Measurements from ENCODE around the gene NKX2-1. TPM values are rescaled to one million over a fixed set of nuclear protein-coding genes. Genes with fewer than 3 reads are reported as not detected.
A peak's percentile ranks its signal among the peaks of the same experiment; 100 is the strongest.
"Not testable (repeated sequence)": the region's sequence is repeated elsewhere in the genome, so short reads cannot be mapped to it uniquely, and the experiment has no call there.

Gene NKX2-1
- not detected for total RNA-seq
- long read RNA-seq: 0 reads

- Histone ChIP-seq H3K4me3 (peak within 1 kb of the TSS; percentile 55), H3K27ac (replicated peaks) (no peak within 1 kb of the TSS), H3K9me3 (replicated peaks) (no peaks in the 10 kb centered on the region), H3K27me3 (ENCODE audit: low read depth) (peaks cover 100% of the 10 kb centered on the region), H3K36me3 (no peaks in the 10 kb centered on the region), H3K4me1 (peaks cover 55% of the 10 kb centered on the region)
- intact Hi-C loops (cut with micrococcal nuclease): no loop called here
- DNase-seq: no peak
- TF ChIP-seq, protein P1, sequence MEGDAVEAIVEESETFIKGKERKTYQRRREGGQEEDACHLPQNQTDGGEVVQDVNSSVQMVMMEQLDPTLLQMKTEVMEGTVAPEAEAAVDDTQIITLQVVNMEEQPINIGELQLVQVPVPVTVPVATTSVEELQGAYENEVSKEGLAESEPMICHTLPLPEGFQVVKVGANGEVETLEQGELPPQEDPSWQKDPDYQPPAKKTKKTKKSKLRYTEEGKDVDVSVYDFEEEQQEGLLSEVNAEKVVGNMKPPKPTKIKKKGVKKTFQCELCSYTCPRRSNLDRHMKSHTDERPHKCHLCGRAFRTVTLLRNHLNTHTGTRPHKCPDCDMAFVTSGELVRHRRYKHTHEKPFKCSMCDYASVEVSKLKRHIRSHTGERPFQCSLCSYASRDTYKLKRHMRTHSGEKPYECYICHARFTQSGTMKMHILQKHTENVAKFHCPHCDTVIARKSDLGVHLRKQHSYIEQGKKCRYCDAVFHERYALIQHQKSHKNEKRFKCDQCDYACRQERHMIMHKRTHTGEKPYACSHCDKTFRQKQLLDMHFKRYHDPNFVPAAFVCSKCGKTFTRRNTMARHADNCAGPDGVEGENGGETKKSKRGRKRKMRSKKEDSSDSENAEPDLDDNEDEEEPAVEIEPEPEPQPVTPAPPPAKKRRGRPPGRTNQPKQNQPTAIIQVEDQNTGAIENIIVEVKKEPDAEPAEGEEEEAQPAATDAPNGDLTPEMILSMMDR (IDR thresholded peaks at IDR 0.05; ENCODE audit: borderline replicate concordance): no peak
Observed at GRCh38 chr14:36519431-36520321, at the start of gene NKX2-1. NKX2-1 (minus strand) TSS chr14:36520232; CDS start chr14:36520129, 103 bp downstream.

DNA sequence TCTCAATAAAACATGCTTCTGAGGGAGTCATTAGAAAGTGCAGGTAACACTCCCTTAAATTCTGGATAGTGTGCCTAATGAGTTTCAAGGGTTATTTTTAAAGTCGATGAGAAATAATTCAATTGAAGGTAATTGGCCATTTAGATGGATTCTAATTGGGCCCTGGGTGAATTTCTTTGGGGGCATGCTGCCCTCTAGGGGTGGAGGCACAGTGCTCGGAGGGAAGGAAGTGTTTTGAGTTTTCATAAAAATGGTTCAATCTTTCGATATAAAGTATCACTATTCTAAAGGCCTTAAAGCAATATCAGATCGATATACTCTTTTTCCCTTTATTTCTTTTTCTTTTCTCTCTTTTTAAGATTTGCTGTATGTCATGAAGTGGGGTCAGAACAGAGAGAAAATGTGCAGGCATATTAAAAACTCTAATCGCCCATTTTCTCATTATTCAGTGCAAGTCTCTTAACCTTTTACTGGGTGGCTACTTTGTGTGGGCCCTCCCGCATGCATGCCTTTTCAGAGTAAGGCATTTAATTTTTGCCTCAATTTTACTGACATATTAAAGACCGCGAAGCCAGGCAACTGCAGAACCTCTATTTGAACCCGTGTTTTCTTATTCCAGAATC, 36.9 kb upstream of the NKX2-1 start:
- Histone ChIP-seq H3K4me3 (no peak overlapping the region), H3K36me3 (no peaks in the 10 kb centered on the region), H3K9me3 (replicated peaks) (no peaks in the 10 kb centered on the region), H3K27ac (replicated peaks) (no peak overlapping the region), H3K4me1 (no peaks in the 10 kb centered on the region), H3K27me3 (ENCODE audit: low read depth) (peaks cover 53% of the 10 kb centered on the region)
- TF ChIP-seq, protein P1 (IDR thresholded peaks at IDR 0.05; ENCODE audit: borderline replicate concordance): peak; percentile 77
- DNase-seq: no peak
- intact Hi-C loops (cut with micrococcal nuclease): loop anchor here (10.0 kb wide), 1 partner anchor 588 kb away; no protein-coding TSS in a partner anchor

DNA sequence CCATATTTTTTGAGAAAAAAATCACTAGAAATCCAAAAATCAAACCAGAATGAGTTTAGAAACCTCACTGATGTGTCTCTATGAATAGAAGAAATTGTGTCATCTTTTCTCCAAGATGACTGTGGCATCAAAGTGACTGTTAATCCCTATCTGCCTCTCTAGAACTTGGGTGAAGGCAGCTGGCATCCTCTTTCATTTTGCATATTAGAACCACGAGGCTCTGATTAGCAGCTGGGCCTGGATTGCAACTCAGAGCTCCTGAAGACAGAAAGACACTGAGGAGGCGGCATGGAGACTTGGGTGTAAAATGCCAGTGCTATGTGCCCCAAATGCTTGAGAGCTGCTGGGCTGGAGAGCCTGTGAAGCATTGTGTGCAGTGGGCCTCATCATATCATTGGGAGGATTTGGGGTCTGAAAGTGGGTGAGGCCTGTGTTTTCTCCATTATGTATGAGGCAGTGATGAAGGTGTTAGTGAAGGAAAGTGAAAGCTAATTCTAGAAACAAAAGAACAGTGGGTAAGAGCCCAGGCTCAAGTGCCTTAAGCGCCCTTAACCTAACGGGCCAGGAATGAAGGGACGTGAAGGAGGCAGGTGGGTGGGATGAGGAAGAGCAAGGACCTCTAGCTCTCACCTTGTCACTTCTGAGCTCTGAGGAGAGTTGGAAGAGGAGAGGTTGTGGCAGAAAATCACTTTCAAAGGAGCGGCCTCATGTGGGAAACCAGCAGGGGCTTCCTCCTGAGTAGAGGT, 36.1 kb upstream of the NKX2-1 start:
- Histone ChIP-seq H3K4me1 (no peaks in the 10 kb centered on the region), H3K27me3 (ENCODE audit: low read depth) (peaks cover 53% of the 10 kb centered on the region), H3K9me3 (replicated peaks) (no peaks in the 10 kb centered on the region), H3K36me3 (no peaks in the 10 kb centered on the region), H3K27ac (replicated peaks) (no peak overlapping the region), H3K4me3 (no peak overlapping the region)
- intact Hi-C loops (cut with micrococcal nuclease): loop anchor here (10.0 kb wide), 1 partner anchor 589 kb away; no protein-coding TSS in a partner anchor
- TF ChIP-seq, protein P1 (IDR thresholded peaks at IDR 0.05; ENCODE audit: borderline replicate concordance): no peak
- no peak for DNase-seq

GRCh38 chr14:36553656-36554260, 33.7 kb upstream of the NKX2-1 start:
- intact Hi-C loops (cut with micrococcal nuclease): loop anchor here (10.0 kb wide), 1 partner anchor 591 kb away; no protein-coding TSS in a partner anchor
- H3K27me3 ChIP-seq (ENCODE audit: low read depth): peaks cover 52% of the 10 kb centered on the region
- H3K9me3 ChIP-seq (replicated peaks): no peaks in the 10 kb centered on the region
- H3K27ac ChIP-seq (replicated peaks): no peak overlapping the region
- H3K4me3 ChIP-seq: no peak overlapping the region
- no peaks in the 10 kb centered on the region for H3K4me1 ChIP-seq
- H3K36me3 ChIP-seq: no peaks in the 10 kb centered on the region
- no peak for DNase-seq
- TF ChIP-seq, protein P1 (IDR thresholded peaks at IDR 0.05; ENCODE audit: borderline replicate concordance): peak; percentile 73

DNA sequence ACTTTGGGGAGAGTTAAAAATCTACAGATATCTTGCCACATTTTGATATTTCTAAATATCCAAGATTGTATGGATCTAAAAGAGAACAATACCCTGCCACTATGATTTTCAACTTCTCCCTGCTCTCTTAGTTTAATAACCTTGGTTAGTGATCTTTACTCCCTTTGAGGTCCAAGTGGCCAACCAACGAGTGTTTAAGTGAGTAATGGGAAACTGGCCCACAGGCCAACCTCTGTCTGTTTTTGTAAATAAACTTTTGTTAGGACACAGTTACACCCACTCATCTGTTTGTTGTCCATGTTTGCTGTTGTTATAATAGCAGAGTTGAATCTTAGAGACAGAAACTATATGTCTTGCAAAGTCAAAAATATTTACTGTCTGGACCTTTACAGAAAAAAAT, 30.9 kb upstream of the NKX2-1 start:
- H3K27me3 ChIP-seq (ENCODE audit: low read depth): peaks cover 60% of the 10 kb centered on the region
- intact Hi-C loops (cut with micrococcal nuclease): loop anchor here (10.0 kb wide), 1 partner anchor 594 kb away; no protein-coding TSS in a partner anchor
- no peak overlapping the region for H3K4me3 ChIP-seq
- H3K27ac ChIP-seq (replicated peaks): no peak overlapping the region
- H3K9me3 ChIP-seq (replicated peaks): no peaks in the 10 kb centered on the region
- no peak for DNase-seq
- TF ChIP-seq, protein P1 (IDR thresholded peaks at IDR 0.05; ENCODE audit: borderline replicate concordance): no peak
- no peaks in the 10 kb centered on the region for H3K4me1 ChIP-seq
- H3K36me3 ChIP-seq: no peaks in the 10 kb centered on the region

DNA sequence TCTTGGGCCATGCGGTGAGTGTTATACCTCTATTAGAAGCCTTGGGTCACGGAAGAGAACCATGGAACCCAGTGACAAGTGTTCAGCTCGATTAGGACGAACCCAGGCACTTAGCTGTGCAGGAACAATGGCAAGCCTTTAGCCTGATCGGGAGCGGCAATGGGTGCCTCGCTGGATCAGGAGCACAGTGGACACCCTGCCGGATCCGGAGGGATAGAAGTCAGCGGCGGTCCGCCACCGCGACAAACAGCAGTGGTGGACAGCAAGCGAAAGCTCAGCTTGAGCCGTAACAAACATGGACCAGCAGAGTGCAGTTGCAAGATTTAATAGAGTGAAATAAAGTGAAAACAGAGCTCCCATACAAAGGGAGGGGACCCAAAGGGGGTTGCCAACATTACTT, 24.2 kb upstream of the NKX2-1 start:
- H3K27me3 ChIP-seq (ENCODE audit: low read depth): peaks cover 80% of the 10 kb centered on the region
- H3K4me3 ChIP-seq; intact Hi-C loops (cut with micrococcal nuclease); H3K9me3 ChIP-seq (replicated peaks); H3K36me3 ChIP-seq; H3K27ac ChIP-seq (replicated peaks); DNase-seq; H3K4me1 ChIP-seq: not testable (repeated sequence)

Measured in left ventricle myocardium inferior (tissue), 1 donor.